Measurements from ENCODE around the gene KDM6A. TPM values are rescaled to one million over a fixed set of nuclear protein-coding genes. Genes with fewer than 3 reads are reported as not detected.

The KDM6A gene
- total and polyA plus RNA-seq, 9 of the 15 experiments (the other 6 are each of a cell fraction or from before 2014, with no cell fraction given): 8.4 to 34.3 (median 22.9) TPM

- CTCF ChIA-PET (ENCODE audit: low intra/inter-chr PET ratio): no interaction called here
- in situ Hi-C loops (cut with MboI): no loop called here
- FAIRE-seq (no peak), ATAC-seq (no peak), DNase-seq (ENCODE audit: extremely low read depth in 1 of 4, low spot score in 3 of 4) (no peak)
- POLR2A ChIA-PET: no interaction called here
- Histone ChIP-seq H3K9me3 (replicated peaks; ENCODE audit: control insufficient read depth, insufficient read depth, low read depth, low read length) (no peaks in the 10 kb centered on the region), H4K20me1 (replicated peaks; ENCODE audit: control insufficient read depth, insufficient read depth, low read length) (no peaks in the 10 kb centered on the region), H3K4me3 (no peak overlapping the region), H3K4me1 (replicated peaks in 1 of 2; ENCODE audit: control insufficient read depth in 2 of 2, insufficient read depth in 2 of 2, low read length in 2 of 2) (no peaks in the 10 kb centered on the region), H3K9me1 (ENCODE audit: control insufficient read depth, insufficient read depth, low read length) (peaks cover 3% of the 10 kb centered on the region), H3K27ac (ENCODE audit: extremely low read depth, low read depth, low read length) (no peak overlapping the region), H3K9ac (ENCODE audit: insufficient read depth in 1 of 2, low read depth in 2 of 2, low read length in 2 of 2) (no peak overlapping the region), H3K4me2 (ENCODE audit: insufficient read depth, low read length) (no peak overlapping the region), H2AFZ (ENCODE audit: low read depth, low read length) (no peak overlapping the region), H3K36me3 (ENCODE audit: control insufficient read depth, insufficient read depth, low read length) (no peaks in the 10 kb centered on the region), H3K79me2 (ENCODE audit: control insufficient read depth, insufficient read depth, low read length) (no peaks in the 10 kb centered on the region), H3K27me3 (ENCODE audit: control insufficient read depth in 2 of 2, insufficient read depth in 2 of 2, low read length in 2 of 2) (no peaks in the 10 kb centered on the region)
- 38% methylated on average over 8 of the region's 9 CpGs for WGBS (ENCODE audit: insufficient coverage, low coverage, missing lambda C conversion rate)
- intact Hi-C loops (cut with micrococcal nuclease): no loop called here
- no TSS peak for BruUV-seq (replicated peaks)
- TF ChIP-seq HSF4 (CRISPR knock-in tag; IDR thresholded peaks at IDR 0.05; ENCODE audit: borderline replicate concordance) (no peak), EZH2 (IDR thresholded peaks at IDR 0.05; ENCODE audit: borderline replicate concordance, low read depth, low read length) (no peak), TCFL5 (CRISPR knock-in tag; conservative IDR thresholded peaks at IDR 0.05) (no peak), SLC30A9 (CRISPR knock-in tag; IDR thresholded peaks at IDR 0.05) (no peak), ZNF584 (CRISPR knock-in tag; IDR thresholded peaks at IDR 0.05; ENCODE audit: low read depth) (no peak), FOSL1 (tag; conservative IDR thresholded peaks at IDR 0.05) (no peak), ATF2 (CRISPR knock-in tag; IDR thresholded peaks at IDR 0.05) (no peak), ZKSCAN8 (CRISPR knock-in tag; IDR thresholded peaks at IDR 0.05) (no peak), SUPT5H (IDR thresholded peaks at IDR 0.05) (no peak), CBX3 (IDR thresholded peaks at IDR 0.05; ENCODE audit: borderline replicate concordance in 1 of 2, low read length in 2 of 2) (no peak), CTBP1 (IDR thresholded peaks at IDR 0.05; ENCODE audit: borderline replicate concordance) (no peak), BCOR (IDR thresholded peaks at IDR 0.05) (no peak), ZNF408 (CRISPR knock-in tag; IDR thresholded peaks at IDR 0.05; ENCODE audit: low read depth) (no peak), PRMT5 (CRISPR knock-in tag; IDR thresholded peaks at IDR 0.05) (no peak), ARID4B (CRISPR knock-in tag; IDR thresholded peaks at IDR 0.05) (no peak), PHF21A (IDR thresholded peaks at IDR 0.05; ENCODE audit: borderline replicate concordance, low read depth) (no peak), ZBTB5 (IDR thresholded peaks at IDR 0.05) (no peak), THRAP3 (IDR thresholded peaks at IDR 0.05; ENCODE audit: borderline replicate concordance) (no peak)
Measured at GRCh38 chrX:45150821-45151220, 277.8 kb downstream of the KDM6A start.
